Measurements from ENCODE around the gene SHISAL1.

- TF ChIP-seq CTCF (IDR thresholded peaks at IDR 0.05 in 8 of 11, conservative IDR thresholded peaks at IDR 0.05 in 3 of 11), result no peak
- no peak for TF ChIP-seq POLR2A (IDR thresholded peaks at IDR 0.05)
Observed at GRCh38 chr22:44305455-44305854, 7.3 kb downstream of the SHISAL1 start.
